Subcutaneous adipose tissue (tissue), 4 donors: ENCODE measurements around the gene KIRREL3. TPM values are rescaled to one million over a fixed set of nuclear protein-coding genes. Genes with fewer than 3 reads are reported as not detected.

Experiments used
- total RNA-seq, 4 donors: library from RNA; depleted of rRNA; stranded (reverse); fragments of >200 nt; gene quantifications; one replicate each; pipeline ENCODE4 v1.1.0, GENCODE V29; 2016
- TF ChIP-seq, protein P1 (sequence below): fragments of 450-650 bp; IDR thresholded peaks from one replicate; pipeline ENCODE4 v1.5.1; 2016; ENCODE audit warnings: low read depth, mild to moderate bottlenecking, control low read depth, antibody characterized with exemption, moderate library complexity

Gene KIRREL3
- total RNA-seq, 4 donors from 2014 or later, result not detected

DNA sequence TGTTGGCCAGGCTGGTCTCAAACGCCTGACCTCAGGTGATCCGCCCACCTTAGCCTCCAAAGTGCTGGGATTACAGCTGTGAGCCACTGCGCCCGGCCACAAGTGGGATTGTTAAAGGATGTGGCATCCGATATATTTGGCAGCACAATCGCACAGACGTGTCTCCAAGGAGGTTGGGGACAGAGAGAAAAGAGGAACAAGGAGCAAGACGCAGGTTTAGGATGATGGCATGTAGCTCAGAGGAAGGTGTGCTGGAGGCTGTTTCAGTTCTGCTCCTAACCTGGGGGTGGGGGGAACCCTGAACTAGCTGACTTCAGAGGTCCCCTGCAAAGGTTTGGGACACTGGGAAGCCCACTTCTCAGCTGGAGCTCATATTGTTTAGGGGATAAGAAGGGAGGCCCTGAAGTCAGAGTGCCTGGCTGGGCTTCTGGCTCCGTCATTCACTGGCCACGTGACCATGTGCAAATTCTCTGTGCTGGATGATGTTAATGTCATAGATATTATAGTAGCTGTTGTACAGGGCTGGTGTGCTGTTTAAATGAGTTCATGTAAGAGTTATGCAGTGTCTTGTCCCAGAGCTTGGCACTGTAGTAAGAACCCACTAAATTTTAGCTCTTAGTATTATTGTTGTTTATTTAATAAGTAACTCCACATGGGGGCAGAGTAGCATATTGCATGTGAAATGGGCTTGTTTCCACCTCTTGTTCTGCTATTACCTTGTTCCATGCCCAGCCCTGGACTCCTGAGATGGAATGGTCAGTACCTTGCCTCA, 515.4 kb downstream of the KIRREL3 start:
- TF ChIP-seq, protein P1, sequence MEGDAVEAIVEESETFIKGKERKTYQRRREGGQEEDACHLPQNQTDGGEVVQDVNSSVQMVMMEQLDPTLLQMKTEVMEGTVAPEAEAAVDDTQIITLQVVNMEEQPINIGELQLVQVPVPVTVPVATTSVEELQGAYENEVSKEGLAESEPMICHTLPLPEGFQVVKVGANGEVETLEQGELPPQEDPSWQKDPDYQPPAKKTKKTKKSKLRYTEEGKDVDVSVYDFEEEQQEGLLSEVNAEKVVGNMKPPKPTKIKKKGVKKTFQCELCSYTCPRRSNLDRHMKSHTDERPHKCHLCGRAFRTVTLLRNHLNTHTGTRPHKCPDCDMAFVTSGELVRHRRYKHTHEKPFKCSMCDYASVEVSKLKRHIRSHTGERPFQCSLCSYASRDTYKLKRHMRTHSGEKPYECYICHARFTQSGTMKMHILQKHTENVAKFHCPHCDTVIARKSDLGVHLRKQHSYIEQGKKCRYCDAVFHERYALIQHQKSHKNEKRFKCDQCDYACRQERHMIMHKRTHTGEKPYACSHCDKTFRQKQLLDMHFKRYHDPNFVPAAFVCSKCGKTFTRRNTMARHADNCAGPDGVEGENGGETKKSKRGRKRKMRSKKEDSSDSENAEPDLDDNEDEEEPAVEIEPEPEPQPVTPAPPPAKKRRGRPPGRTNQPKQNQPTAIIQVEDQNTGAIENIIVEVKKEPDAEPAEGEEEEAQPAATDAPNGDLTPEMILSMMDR, result no peak

DNA sequence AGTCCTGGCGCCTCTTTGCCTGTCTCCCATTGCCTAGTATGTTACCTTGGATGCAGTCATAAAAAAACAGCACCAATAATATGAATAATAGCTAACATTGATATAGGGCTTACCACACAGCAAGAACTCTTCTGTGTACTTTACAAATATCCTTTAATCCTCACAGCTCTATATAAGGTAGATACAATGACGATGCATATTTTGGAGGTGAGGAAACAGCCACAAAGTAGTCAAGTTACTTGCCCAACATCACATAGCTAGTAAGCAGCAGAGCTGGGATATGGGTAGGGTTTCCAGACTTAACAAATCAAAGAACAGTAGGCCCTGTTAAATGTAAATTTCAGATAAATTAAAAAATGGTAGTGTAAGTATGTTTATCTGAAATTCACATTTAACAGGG, 516.3 kb downstream of the KIRREL3 start:
- TF ChIP-seq, protein P1, result no peak

DNA sequence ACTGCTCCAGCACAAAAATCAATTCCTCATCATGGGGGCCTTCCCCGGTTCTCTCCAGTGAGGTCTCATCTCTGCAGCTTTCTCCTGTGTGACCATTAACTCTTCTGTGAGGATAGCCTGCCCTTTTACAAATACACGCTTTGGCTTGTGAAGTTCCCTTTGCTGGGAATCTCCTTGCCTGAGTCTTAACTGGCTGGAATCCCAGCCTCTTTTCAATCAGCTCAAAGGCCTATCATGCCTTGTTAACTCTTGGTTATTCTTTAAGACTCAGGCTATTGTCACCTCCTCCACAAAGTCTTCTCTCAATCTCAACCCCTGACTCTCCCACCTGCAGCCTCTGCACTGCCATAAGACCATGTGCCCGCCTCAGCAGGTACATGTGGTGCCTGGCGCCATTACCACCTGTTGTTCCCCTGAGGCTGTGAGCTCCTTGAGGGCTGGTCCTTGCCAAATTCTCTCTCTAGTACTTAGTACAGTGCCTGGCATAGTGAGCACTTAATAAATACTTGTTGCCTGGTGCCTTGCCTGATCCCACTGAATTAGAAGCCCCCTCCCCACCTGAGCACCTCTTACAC, 516.9 kb downstream of the KIRREL3 start:
- TF ChIP-seq, protein P1, result no peak

DNA sequence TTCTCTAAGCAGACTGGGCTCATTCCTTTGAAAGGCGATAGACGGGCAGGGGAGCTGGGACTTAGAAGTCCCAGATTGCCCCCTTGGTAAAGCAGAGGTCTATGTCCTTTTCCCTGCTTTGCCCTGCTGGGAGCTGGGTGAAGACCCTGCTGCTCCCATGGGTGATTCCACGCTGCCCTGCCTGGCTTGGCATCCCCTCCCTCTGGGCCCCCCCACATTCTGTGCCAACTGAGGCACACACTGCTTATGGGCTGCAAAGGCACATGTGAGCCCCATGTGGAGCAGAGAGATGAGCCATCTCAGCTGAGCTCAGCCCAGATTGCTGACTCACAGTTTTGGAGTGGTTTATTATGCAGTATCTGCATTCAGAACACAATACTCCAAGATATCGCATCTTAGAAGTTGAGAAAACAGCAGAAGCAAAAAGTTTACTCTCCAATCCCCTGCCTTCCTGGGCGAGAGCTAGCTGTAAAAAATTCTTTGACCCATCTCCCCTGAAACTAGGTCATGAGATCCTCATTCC, 517.9 kb downstream of the KIRREL3 start:
- TF ChIP-seq, protein P1, result no peak

DNA sequence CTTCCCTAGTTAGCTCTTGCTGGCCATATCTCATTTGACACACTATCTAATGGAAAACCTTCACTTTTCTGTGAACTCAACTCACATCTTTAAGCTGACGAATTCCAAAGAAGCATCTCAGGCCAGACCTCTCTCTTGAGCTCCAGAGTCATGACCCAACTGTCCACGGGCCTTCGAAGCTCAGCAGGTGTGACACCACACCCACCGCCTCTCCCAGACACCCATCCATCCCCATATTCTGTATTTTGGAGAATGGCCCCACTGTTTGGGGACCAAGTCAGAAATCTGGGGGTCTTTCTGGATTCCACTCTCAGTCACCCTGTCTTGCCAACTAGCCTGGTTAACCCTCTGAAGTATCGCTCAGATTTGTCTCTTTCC, 519.3 kb downstream of the KIRREL3 start:
- TF ChIP-seq, protein P1, result no peak

DNA sequence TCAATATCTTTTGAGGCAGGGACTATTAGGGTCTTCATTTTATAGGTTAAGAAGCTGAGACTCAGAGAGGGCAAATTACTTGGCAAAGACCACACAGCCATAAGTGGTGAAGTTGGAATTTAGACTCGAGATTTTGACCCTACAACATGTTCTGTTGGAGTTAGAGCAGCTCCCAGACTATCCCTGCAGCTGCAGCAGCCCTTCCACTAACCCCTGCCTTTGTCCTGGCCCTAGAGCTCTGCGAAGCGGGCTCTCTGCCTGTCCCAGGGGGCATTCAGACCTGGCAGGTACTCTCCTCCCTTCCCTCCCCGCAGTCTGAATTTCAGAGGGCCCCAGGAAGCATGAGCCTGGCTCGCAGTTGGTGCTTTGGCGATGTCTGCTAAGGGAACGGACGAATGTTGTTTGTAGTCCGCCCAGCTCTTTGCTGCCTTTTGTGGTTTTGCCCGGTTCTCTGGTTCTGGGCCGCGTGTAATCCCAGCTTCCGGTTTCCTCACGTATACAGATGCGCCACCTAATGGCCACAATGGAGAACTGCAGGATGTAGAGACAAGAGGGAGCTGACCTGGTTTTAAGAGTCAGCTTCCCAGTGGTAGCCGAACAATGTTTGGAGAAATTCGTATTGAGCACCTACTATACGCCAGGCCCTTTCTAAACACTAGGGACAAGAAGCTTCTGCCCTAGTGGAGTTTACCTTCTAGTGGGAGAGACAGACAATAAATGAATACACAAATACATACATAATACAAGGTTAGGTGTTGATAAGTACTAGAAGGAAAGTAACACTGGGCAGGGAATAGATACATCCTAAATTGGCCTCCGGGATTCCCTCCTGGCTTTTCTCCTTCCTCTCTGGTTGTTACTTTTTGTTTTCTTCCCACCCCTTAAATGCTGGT, 519.9 kb downstream of the KIRREL3 start:
- TF ChIP-seq, protein P1, result no peak

DNA sequence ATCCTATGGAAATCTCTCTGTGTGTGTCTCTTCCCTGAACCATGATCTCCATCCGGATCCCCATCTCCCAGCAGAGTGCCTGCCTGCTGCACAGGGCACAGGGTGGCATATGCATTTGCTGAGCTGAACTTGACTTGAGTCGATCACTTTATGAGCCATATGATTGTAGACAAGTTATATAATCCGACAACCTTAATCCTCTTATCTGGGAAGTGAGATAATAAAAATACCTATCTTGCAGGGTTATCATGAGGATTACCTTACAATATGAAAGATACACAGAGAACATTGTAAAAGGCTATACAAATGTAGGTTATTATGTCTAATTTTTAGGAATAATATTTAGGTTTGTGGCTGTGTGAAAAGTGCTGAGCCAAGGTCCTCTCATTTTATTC, 520.6 kb downstream of the KIRREL3 start:
- TF ChIP-seq, protein P1, result no peak
